NB4 (cell line): Measurements from ENCODE around the gene IER3IP1.

Experiments
- DNase-seq: peaks from one replicate; pipeline ENCODE4 v3.0.0; 2010; ENCODE audit warnings: low read depth
- H3K4me3 ChIP-seq: one replicate; pipeline ENCODE4 v1.5.1; 2011; ENCODE audit warnings: mild to moderate bottlenecking, low read depth, low read length, moderate library complexity
- MYC ChIP-seq: IDR thresholded peaks from 2 replicates; pipeline ENCODE4 v1.6.1; 2011; ENCODE audit warnings: low read depth, low read length
- POLR2A ChIP-seq: IDR thresholded peaks from 2 replicates; pipeline ENCODE4 v1.6.1; 2011; ENCODE audit warnings: mild to moderate bottlenecking; ENCODE audit not compliant: insufficient read length; ENCODE audit errors: extremely low read depth
- TF ChIP-seq, protein P1 (sequence below): IDR thresholded peaks from one replicate; pipeline ENCODE4 v1.5.1; 2012; ENCODE audit warnings: low read depth, low read length
- TF ChIP-seq, protein P2 (sequence below): IDR thresholded peaks from 2 replicates; pipeline ENCODE4 v1.6.1; 2011; ENCODE audit warnings: low read depth, low read length

Gene IER3IP1, protein sequence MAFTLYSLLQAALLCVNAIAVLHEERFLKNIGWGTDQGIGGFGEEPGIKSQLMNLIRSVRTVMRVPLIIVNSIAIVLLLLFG

DNA sequence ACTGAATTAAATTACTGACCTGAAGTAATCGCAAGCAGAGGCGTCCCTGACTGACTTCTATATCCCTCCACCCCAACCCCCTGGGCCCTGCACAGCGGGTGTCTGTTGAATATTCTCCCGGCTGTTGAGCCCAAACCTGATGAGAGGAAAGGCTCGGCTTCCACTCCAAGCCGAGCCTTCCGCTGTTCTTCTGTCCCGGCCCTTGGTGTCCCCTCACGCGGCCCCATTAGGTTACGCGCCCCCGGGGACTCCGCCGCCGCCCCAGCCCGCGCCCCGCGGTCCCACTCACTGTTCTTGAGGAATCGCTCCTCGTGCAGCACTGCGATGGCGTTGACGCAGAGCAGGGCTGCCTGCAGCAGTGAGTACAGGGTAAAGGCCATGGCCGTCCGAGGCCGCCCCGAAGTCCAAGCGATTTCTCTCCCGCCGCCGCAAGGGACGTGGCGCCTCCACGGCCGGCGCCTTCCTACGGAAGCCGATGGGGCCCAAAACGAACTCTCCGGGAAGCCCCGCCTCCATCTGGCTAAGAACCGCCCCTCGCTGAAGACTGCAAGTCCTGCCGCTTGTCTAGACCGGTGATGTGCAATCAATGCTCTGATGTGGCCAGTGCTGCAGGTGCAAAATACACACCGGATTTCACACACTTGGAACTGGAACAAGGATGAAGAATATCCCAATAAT lies at the start of gene IER3IP1:
Gene IER3IP1, minus strand, starts transcription at position 467 of the 678 bp plus-strand sequence. Its CDS starts 87 bp downstream, at position 380.
- peak; percentile 91 for DNase-seq
- peak within 1 kb of the TSS; percentile 94 for H3K4me3 ChIP-seq
- TF ChIP-seq, protein P1, sequence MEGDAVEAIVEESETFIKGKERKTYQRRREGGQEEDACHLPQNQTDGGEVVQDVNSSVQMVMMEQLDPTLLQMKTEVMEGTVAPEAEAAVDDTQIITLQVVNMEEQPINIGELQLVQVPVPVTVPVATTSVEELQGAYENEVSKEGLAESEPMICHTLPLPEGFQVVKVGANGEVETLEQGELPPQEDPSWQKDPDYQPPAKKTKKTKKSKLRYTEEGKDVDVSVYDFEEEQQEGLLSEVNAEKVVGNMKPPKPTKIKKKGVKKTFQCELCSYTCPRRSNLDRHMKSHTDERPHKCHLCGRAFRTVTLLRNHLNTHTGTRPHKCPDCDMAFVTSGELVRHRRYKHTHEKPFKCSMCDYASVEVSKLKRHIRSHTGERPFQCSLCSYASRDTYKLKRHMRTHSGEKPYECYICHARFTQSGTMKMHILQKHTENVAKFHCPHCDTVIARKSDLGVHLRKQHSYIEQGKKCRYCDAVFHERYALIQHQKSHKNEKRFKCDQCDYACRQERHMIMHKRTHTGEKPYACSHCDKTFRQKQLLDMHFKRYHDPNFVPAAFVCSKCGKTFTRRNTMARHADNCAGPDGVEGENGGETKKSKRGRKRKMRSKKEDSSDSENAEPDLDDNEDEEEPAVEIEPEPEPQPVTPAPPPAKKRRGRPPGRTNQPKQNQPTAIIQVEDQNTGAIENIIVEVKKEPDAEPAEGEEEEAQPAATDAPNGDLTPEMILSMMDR: no peak
- TF ChIP-seq, protein P2, sequence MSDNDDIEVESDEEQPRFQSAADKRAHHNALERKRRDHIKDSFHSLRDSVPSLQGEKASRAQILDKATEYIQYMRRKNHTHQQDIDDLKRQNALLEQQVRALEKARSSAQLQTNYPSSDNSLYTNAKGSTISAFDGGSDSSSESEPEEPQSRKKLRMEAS: peak; percentile 35; the same call in 1 of the 2 replicates
- TF ChIP-seq MYC (no peak), POLR2A (peak; percentile 52)

DNA sequence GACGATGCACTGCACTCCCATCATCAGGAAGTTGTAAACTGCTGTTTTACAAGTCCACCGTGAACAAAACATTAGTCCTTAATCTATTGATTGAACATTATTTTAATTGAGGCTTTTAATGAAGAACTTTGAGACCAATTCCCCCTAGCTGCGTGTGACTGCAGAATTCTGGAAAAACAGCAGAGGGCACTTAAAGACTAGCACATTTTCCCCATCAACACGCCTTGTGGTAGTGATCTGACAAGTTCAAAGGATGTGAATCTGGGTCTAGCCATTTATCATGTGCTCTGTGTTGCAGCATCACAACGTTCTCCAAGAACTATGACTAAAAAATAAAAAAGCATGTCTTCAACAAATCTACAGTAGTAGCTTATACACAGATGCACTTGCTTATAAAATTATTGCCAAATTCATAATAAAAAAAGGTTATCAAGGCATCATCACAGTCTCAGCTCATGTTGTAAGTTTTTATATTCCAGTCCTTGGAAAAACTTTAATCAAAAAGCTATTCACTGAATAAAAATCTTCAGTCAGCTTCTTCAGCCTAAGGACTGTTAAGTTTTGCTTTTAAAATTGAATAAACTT lies 39.5 kb upstream of the IER3IP1 start:
- TF ChIP-seq, protein P2: no peak; the same call in 1 of the 2 replicates
- TF ChIP-seq, protein P1: peak; percentile 39
- peak; percentile 57 for DNase-seq
- H3K4me3 ChIP-seq: no peak overlapping the region

DNA sequence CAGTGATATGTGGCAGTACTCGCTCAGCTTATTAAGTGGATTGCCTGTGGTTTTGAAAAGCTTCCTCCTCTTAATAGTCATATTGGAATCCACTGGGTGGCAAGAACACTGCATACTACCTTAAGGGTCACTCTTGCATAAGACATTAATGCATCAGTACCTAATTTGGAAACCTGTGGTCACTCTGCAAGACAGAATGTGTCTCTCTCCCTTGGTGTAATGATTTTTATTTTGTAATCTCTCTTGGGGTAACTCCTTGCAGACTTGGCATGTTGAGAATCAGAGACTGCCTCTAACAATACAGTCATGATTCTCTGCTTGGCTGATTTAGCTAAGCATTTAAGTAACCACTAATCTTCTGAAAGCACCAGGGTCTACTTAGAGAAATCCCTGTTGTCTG lies 33.0 kb upstream of the IER3IP1 start:
- TF ChIP-seq MYC (no peak), POLR2A (no peak)
- TF ChIP-seq, protein P1: no peak
- TF ChIP-seq, protein P2: no peak
- H3K4me3 ChIP-seq: no peak overlapping the region
- DNase-seq: no peak

DNA sequence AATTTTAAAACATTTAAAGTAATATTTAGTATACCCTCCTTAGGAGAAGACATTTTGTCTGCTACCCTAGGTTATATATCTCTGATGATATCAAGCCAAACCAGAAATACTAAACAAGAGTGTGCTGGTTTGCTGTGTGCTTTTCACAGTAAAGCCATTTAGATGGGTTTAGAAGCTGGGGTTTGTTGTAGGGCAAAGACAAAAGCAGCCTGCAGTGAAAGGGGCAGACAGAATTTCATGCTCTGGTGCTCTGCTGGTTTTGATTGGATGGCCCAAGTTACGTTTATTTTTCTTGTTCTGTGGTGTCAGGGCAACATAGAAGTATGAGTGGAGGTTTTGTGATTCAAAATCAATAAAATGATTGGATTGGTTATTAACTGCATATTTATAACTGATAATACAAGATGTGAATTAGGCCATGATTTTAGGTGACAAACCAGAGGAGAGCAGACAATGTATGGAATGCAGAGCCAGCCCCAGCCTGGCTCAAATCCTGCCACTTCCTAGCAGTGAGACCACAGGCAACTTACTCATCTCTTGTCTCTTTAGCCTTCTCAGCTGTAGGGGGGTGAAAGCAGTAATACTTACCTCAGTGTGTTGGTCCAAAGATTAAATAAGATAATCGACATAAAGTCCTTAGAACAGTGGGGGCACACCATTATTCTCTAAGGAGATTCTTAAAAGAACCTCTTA lies 30.9 kb upstream of the IER3IP1 start:
- TF ChIP-seq, protein P1: no peak
- DNase-seq: no peak

DNA sequence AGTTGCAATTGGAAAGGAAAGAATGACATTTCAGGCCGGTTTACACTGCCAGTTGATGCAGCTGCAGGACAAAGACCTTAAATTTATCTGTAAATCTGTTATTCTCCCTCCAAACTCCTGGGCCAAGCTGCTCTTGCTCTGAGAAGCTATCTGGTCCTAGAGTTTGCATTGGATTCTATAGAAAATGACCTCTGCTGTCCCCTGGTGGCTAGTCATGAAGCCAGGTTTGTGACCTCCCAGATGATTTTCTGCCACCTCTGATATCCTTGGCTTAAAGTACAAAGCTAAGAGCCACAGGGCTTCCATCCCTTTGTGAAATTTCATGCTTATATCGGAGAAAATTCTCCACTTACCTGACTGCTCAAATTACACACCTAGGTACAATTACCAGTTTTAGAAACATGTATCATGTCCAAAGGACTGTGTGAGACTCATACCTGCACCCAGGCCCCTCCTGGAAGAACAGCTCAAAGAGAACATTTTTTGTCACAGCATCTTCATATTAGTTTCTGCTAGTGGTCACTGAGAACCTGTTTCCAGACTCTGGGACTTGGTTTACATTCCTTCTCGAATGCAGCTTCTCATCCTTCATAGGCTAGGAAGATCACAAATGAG lies 28.9 kb upstream of the IER3IP1 start:
- DNase-seq: peak; percentile 37
- no peak overlapping the region for H3K4me3 ChIP-seq
- TF ChIP-seq, protein P1: peak; percentile 83
- no peak for TF ChIP-seq POLR2A

More for the DNA sequence above, 30.9 kb upstream of the IER3IP1 start:
- no peak overlapping the region for H3K4me3 ChIP-seq
